Sigmoid colon (tissue), 4 donors: Measurements from ENCODE around the gene ERBB2.

Experiments
- CTCF ChIP-seq, 4 experiments: fragments of 450-650 bp in 3 of 4; fragments of 200-600 bp in 1 of 4; IDR thresholded peaks; one replicate each; pipeline ENCODE4 v1.5.1; 2016 to 2019; ENCODE audit warnings: antibody characterized with exemption in 4 of 4, mild to moderate bottlenecking in 3 of 4, moderate library complexity in 2 of 4
- EP300 ChIP-seq, 4 donors: sonication (generic); formaldehyde crosslinking; IDR thresholded peaks; one replicate each; pipeline ENCODE4 v1.6.1; 2017; ENCODE audit warnings: antibody characterized with exemption in 4 of 4
- POLR2A ChIP-seq, 2 donors: fragments of 450-650 bp; IDR thresholded peaks; one replicate each; pipeline ENCODE4 v1.6.1; 2016; ENCODE audit warnings: antibody characterized with exemption in 2 of 2, mild to moderate bottlenecking in 2 of 2, moderate library complexity in 2 of 2
- POLR2AphosphoS5 ChIP-seq, 4 donors: sonication (generic); formaldehyde crosslinking; IDR thresholded peaks; one replicate each; pipeline ENCODE4 v1.6.1; 2017; ENCODE audit warnings: antibody characterized with exemption in 4 of 4

- TF ChIP-seq POLR2A (IDR thresholded peaks at IDR 0.05) (no peak), CTCF (IDR thresholded peaks at IDR 0.05) (no peak), POLR2AphosphoS5 (IDR thresholded peaks at IDR 0.05) (no peak), EP300 (IDR thresholded peaks at IDR 0.05) (no peak)
Observed at GRCh38 chr17:39751016-39751543, 51.2 kb downstream of the ERBB2 start.
